GM19099 (cell line): ENCODE data around the gene SNORC.

Experiments
- POLR2A ChIP-seq: IDR thresholded peaks from 3 replicates; pipeline ENCODE4 v1.6.1; 2011; ENCODE audit warnings: low read depth; ENCODE audit not compliant: insufficient read length; ENCODE audit errors: extremely low read depth

SNORC gene

GRCh38 chr2:232860593-232861241, 9.3 kb upstream of the SNORC start:
- no peak for TF ChIP-seq POLR2A

GRCh38 chr2:232861353-232861752, 8.7 kb upstream of the SNORC start:
- no peak for TF ChIP-seq POLR2A

DNA sequence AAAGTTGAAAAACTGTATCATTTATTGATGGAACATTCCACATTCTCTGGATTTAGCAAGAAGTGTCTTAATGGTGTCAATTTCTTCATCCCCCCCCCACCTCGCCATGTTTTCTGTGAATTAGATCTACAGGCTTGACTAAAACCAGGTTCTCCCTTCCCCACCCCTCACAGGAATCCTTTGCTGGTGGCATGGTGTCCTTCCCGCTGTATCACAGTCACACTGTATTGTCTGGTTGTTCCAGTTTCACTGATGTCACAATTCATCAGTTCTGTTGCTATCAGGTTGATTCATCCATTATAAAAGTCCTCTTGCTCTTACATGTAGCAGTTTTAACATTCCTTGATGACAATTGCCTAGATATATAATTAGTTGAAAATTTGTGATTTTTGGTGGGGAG, 6.1 kb upstream of the SNORC start:
- no peak for TF ChIP-seq POLR2A

GRCh38 chr2:232865165-232865564, 4.9 kb upstream of the SNORC start:
- no peak for TF ChIP-seq POLR2A

DNA sequence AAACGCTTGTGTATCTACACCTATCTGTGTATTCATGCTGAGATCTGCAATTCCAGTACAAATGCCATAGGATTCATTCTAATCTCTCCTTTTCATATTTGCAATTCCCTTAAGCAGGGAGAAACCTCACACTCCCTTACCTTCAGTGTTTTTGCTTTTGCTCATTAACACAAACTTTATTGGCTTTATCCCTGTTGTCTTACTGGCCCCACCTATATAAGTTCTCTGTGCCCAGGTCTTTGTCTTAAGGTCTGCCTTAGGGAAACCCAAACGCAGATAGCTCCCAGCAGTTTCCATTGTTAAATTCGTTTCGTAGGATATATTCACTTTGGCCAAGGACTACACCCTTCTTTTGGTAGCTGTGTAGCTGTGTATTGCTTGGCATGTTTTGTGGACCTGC, 4.0 kb upstream of the SNORC start:
- TF ChIP-seq POLR2A: no peak

DNA sequence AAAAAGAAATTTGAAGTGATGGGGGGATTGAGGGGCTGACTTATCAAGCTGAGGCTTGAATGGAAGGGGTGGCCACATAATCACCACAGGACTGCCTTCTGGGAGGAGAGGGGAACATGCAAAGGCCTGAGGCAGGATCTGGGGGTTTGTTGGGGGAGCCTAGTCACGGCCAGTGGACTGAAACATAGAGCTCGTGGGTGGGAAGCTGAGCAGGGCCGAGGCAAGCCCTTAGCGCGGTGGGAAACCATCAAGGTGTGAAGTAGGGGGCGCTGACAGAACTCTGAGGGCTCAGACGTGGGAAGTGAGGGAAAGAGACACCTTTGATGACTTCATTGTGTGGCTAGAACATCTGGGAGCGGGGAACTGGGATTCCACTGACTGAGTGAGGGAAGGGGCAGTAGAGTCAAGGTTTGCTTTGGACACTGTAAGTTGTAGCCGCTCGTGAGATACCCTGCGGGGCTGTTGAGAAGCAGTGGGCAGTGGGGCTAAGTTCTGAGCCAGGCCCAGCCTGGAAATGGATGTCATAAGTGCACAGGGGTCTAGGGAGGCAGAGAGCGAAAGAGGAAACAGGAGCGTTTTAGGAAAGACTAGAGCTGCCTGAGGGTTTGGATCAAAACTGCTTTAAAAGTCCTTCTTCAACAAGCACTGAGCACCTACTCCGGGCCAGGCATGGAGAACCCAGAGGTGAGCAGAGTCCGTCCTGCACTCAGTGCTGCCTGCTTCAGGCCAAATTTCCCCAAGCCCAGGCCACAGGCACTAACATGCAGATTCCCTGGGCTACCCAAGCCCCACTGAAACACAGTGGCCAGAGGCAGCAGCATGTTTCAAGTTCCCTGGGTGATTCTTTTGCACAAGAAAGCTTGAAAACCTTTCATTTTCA, 686 bp upstream of the SNORC start:
- no peak for TF ChIP-seq POLR2A

GRCh38 chr2:232870766-232871371, 805 bp downstream of the SNORC start:
- TF ChIP-seq POLR2A: no peak

DNA sequence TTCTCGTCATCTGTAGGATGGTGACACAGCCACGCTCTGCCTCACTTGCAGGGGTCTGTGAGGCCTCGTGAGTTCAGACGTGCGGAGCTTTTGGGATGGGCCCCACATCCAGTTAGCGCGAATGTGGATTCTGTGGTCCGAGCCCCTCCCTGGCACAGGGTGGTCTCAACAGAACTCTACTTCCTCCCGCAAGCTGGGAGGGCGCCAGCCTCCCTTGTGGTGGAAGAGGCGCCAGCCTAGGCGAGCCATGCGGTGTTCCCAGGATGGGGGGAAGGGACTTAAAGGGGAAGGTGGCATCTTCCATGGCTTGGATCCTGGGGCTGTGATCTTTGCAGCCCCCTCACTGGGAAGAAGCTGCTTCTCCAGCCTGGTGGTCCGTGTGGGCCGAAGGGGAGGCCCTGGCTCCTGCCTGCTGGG, 1.4 kb downstream of the SNORC start:
- no peak for TF ChIP-seq POLR2A

- TF ChIP-seq POLR2A: no peak
Observed at GRCh38 chr2:232871835-232872736, 2.0 kb downstream of the SNORC start.

- no peak for TF ChIP-seq POLR2A
Observed at GRCh38 chr2:232872826-232873225, 2.8 kb downstream of the SNORC start.

GRCh38 chr2:232873292-232873908, 3.3 kb downstream of the SNORC start:
- TF ChIP-seq POLR2A: no peak

GRCh38 chr2:232873909-232874641, 4.0 kb downstream of the SNORC start:
- TF ChIP-seq POLR2A: no peak

GRCh38 chr2:232874677-232875223, 4.7 kb downstream of the SNORC start:
- TF ChIP-seq POLR2A: no peak
